ENCODE results near the gene FRG2B.
"Not testable (repeated sequence)": the region's sequence is repeated elsewhere in the genome, so short reads cannot be mapped to it uniquely, and the experiment has no call there.

The FRG2B gene

GRCh38 chr10:133622544-133622943, 4.1 kb downstream of the FRG2B start:
- H3K9ac ChIP-seq (ENCODE audit: low read length); H3K4me1 ChIP-seq (ENCODE audit: insufficient read depth, low read length); H3K4me3 ChIP-seq (ENCODE audit: low read depth in 1 of 2, low read length in 2 of 2); H3K36me3 ChIP-seq (ENCODE audit: insufficient read depth, low read length); H3K27ac ChIP-seq (ENCODE audit: low read depth, low read length); H3K9me3 ChIP-seq (ENCODE audit: low read length): not testable (repeated sequence)
- H3K27me3 ChIP-seq (ENCODE audit: control insufficient read depth in 1 of 2, insufficient read depth in 2 of 2, low read length in 2 of 2) = peaks cover 9 to 12% of the 10 kb centered on the region in 2 donors

GRCh38 chr10:133618851-133619250, 7.7 kb downstream of the FRG2B start:
- no peak overlapping the region for H3K9ac ChIP-seq (ENCODE audit: low read length)
- H3K9me3 ChIP-seq (ENCODE audit: low read length) = no peaks in the 10 kb centered on the region
- no peak overlapping the region for H3K27ac ChIP-seq (ENCODE audit: low read depth, low read length)

GRCh38 chr10:133617196-133617595, 9.4 kb downstream of the FRG2B start:
- Histone ChIP-seq H3K4me3 (ENCODE audit: low read depth in 1 of 2, low read length in 2 of 2) (no peak overlapping the region), H3K4me1 (ENCODE audit: insufficient read depth, low read length) (no peaks in the 10 kb centered on the region), H3K9me3 (ENCODE audit: low read length) (no peaks in the 10 kb centered on the region), H3K27me3 (ENCODE audit: control insufficient read depth in 1 of 2, insufficient read depth in 2 of 2, low read length in 2 of 2) (peaks cover 9 to 12% of the 10 kb centered on the region in 2 donors), H3K9ac (ENCODE audit: low read length) (no peak overlapping the region), H3K27ac (ENCODE audit: low read depth, low read length) (no peak overlapping the region), H3K36me3 (ENCODE audit: insufficient read depth, low read length) (no peaks in the 10 kb centered on the region)

More at GRCh38 chr10:133618851-133619250, 7.7 kb downstream of the FRG2B start:
- H3K36me3 ChIP-seq (ENCODE audit: insufficient read depth, low read length) = no peaks in the 10 kb centered on the region
- peaks cover 9 to 12% of the 10 kb centered on the region in 2 donors for H3K27me3 ChIP-seq (ENCODE audit: control insufficient read depth in 1 of 2, insufficient read depth in 2 of 2, low read length in 2 of 2)
- H3K4me1 ChIP-seq (ENCODE audit: insufficient read depth, low read length) = no peaks in the 10 kb centered on the region
- no peak overlapping the region for H3K4me3 ChIP-seq (ENCODE audit: low read depth in 1 of 2, low read length in 2 of 2)

GRCh38 chr10:133616371-133617130, 10.0 kb downstream of the FRG2B start:
- no peak overlapping the region for H3K9ac ChIP-seq (ENCODE audit: low read length)
- no peaks in the 10 kb centered on the region for H3K4me1 ChIP-seq (ENCODE audit: insufficient read depth, low read length)
- H3K36me3 ChIP-seq (ENCODE audit: insufficient read depth, low read length) = no peaks in the 10 kb centered on the region
- H3K4me3 ChIP-seq (ENCODE audit: low read depth in 1 of 2, low read length in 2 of 2) = no peak overlapping the region
- no peak overlapping the region for H3K27ac ChIP-seq (ENCODE audit: low read depth, low read length)
- H3K9me3 ChIP-seq (ENCODE audit: low read length) = no peaks in the 10 kb centered on the region
- H3K27me3 ChIP-seq (ENCODE audit: control insufficient read depth in 1 of 2, insufficient read depth in 2 of 2, low read length in 2 of 2) = peaks cover 4 to 7% of the 10 kb centered on the region in 2 donors

- Histone ChIP-seq H3K9ac (ENCODE audit: low read length) (no peak overlapping the region), H3K27ac (ENCODE audit: low read depth, low read length) (no peak overlapping the region), H3K36me3 (ENCODE audit: insufficient read depth, low read length) (no peaks in the 10 kb centered on the region), H3K4me1 (ENCODE audit: insufficient read depth, low read length) (no peaks in the 10 kb centered on the region), H3K4me3 (ENCODE audit: low read depth in 1 of 2, low read length in 2 of 2) (no peak overlapping the region), H3K27me3 (ENCODE audit: control insufficient read depth in 1 of 2, insufficient read depth in 2 of 2, low read length in 2 of 2) (no peaks in the 10 kb centered on the region), H3K9me3 (ENCODE audit: low read length) (no peaks in the 10 kb centered on the region)
Measured at GRCh38 chr10:133614830-133615580, 11.6 kb downstream of the FRG2B start.

GRCh38 chr10:133613699-133614098, 12.9 kb downstream of the FRG2B start:
- Histone ChIP-seq H3K4me1 (ENCODE audit: insufficient read depth, low read length) (peaks cover 6% of the 10 kb centered on the region), H3K36me3 (ENCODE audit: insufficient read depth, low read length) (no peaks in the 10 kb centered on the region), H3K9me3 (ENCODE audit: low read length) (no peaks in the 10 kb centered on the region), H3K4me3 (ENCODE audit: low read depth in 1 of 2, low read length in 2 of 2) (no peak overlapping the region), H3K9ac (ENCODE audit: low read length) (no peak overlapping the region), H3K27me3 (ENCODE audit: control insufficient read depth in 1 of 2, insufficient read depth in 2 of 2, low read length in 2 of 2) (no peaks in the 10 kb centered on the region), H3K27ac (ENCODE audit: low read depth, low read length) (no peak overlapping the region)

- Histone ChIP-seq H3K36me3 (ENCODE audit: insufficient read depth, low read length) (no peaks in the 10 kb centered on the region), H3K9me3 (ENCODE audit: low read length) (no peaks in the 10 kb centered on the region), H3K9ac (ENCODE audit: low read length) (no peak overlapping the region), H3K27me3 (ENCODE audit: control insufficient read depth in 1 of 2, insufficient read depth in 2 of 2, low read length in 2 of 2) (no peaks in the 10 kb centered on the region), H3K4me1 (ENCODE audit: insufficient read depth, low read length) (peaks cover 9% of the 10 kb centered on the region), H3K27ac (ENCODE audit: low read depth, low read length) (no peak overlapping the region), H3K4me3 (ENCODE audit: low read depth in 1 of 2, low read length in 2 of 2) (no peak overlapping the region)
Measured at GRCh38 chr10:133611079-133611478, 15.5 kb downstream of the FRG2B start.

- Histone ChIP-seq H3K9me3 (ENCODE audit: low read length) (no peaks in the 10 kb centered on the region), H3K36me3 (ENCODE audit: insufficient read depth, low read length) (no peaks in the 10 kb centered on the region), H3K27me3 (ENCODE audit: control insufficient read depth in 1 of 2, insufficient read depth in 2 of 2, low read length in 2 of 2) (no peaks in the 10 kb centered on the region), H3K9ac (ENCODE audit: low read length) (no peak overlapping the region), H3K4me3 (ENCODE audit: low read depth in 1 of 2, low read length in 2 of 2) (no peak overlapping the region), H3K27ac (ENCODE audit: low read depth, low read length) (no peak overlapping the region), H3K4me1 (ENCODE audit: insufficient read depth, low read length) (peaks cover 9% of the 10 kb centered on the region)
Measured at GRCh38 chr10:133608855-133609254, 17.7 kb downstream of the FRG2B start.

GRCh38 chr10:133603434-133603833, 23.2 kb downstream of the FRG2B start:
- not testable (repeated sequence) for H3K4me3 ChIP-seq (ENCODE audit: low read depth in 1 of 2, low read length in 2 of 2); H3K9ac ChIP-seq (ENCODE audit: low read length); H3K4me1 ChIP-seq (ENCODE audit: insufficient read depth, low read length); H3K27ac ChIP-seq (ENCODE audit: low read depth, low read length); H3K9me3 ChIP-seq (ENCODE audit: low read length); H3K27me3 ChIP-seq (ENCODE audit: control insufficient read depth in 1 of 2, insufficient read depth in 2 of 2, low read length in 2 of 2); H3K36me3 ChIP-seq (ENCODE audit: insufficient read depth, low read length)

- H3K27me3 ChIP-seq (ENCODE audit: control insufficient read depth in 1 of 2, insufficient read depth in 2 of 2, low read length in 2 of 2) = no peaks in the 10 kb centered on the region
- H3K9ac ChIP-seq (ENCODE audit: low read length) = no peak overlapping the region
- H3K9me3 ChIP-seq (ENCODE audit: low read length) = no peaks in the 10 kb centered on the region
- H3K36me3 ChIP-seq (ENCODE audit: insufficient read depth, low read length) = no peaks in the 10 kb centered on the region
- no peaks in the 10 kb centered on the region for H3K4me1 ChIP-seq (ENCODE audit: insufficient read depth, low read length)
- no peak overlapping the region for H3K27ac ChIP-seq (ENCODE audit: low read depth, low read length)
- H3K4me3 ChIP-seq (ENCODE audit: low read depth in 1 of 2, low read length in 2 of 2) = no peak overlapping the region
Measured at GRCh38 chr10:133600657-133601056, 25.9 kb downstream of the FRG2B start.

GRCh38 chr10:133599869-133600268, 26.7 kb downstream of the FRG2B start:
- not testable (repeated sequence) for H3K9me3 ChIP-seq (ENCODE audit: low read length); H3K36me3 ChIP-seq (ENCODE audit: insufficient read depth, low read length); H3K4me1 ChIP-seq (ENCODE audit: insufficient read depth, low read length); H3K27ac ChIP-seq (ENCODE audit: low read depth, low read length); H3K27me3 ChIP-seq (ENCODE audit: control insufficient read depth in 1 of 2, insufficient read depth in 2 of 2, low read length in 2 of 2); H3K4me3 ChIP-seq (ENCODE audit: low read depth in 1 of 2, low read length in 2 of 2); H3K9ac ChIP-seq (ENCODE audit: low read length)

All from muscle layer of colon (tissue), 2 donors.